Inferior parietal cortex (tissue), 1 donor: ENCODE measurements around the gene AUTS2.

Experiments
- DNase-seq: peaks from one replicate; pipeline ENCODE4 v3.0.0-alpha.2; 2016; ENCODE audit errors: extremely low spot score

The AUTS2 gene

DNA sequence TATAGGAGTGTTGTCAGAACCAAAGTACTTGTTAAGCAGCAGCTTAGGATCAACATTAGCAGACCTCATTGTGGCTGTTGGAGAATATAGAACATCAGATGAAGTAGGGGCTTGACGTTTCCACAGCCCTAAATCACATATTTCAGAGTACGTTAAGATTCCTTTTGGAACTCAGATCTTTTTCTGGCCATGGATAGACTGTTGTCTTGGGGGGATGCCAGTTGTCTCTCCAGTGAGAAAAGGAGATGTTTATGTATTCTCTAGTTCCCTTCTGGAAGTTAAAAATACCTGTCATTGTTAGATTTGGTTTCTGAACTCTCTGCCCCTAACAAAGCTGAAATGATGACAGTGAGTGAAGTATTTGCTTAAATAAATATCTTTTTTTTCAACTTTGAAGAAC is 191.3 kb downstream of the AUTS2 start:
- DNase-seq = no peak

DNA sequence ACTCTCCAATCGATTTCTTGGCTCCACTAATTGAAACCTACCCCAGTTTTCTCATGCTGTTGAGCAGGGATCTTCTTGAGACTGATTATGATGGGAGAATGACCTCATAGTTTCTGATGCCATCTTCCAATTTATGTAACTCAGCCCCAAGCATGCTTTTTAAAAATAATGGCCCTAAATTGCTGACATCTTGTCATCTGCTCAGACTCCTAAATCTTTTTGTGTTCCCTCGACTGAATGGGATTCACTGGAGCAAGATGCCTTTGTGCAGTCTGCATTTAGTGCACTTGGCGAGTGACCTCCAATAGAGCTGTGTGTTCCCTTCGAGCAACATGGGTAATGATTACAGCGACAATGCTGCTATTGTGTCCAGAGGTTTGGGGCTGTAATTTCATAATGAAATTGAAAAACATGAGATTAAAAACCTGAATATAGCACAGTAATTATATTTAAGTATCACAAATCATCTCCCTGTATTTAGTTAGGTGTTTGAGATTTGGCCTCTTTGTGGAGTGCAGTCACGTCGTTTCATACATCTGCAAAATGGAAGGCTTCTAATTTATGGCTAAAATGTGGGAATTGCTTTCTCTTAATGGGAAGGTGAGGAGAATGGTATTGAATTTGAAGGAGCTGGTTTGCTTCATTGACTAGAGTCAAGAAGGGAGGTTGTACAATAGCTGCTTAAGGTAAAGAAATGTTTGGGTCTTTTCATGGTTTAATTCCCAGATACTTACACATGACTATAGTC is 192.9 kb downstream of the AUTS2 start:
- DNase-seq = peak; percentile 46

DNA sequence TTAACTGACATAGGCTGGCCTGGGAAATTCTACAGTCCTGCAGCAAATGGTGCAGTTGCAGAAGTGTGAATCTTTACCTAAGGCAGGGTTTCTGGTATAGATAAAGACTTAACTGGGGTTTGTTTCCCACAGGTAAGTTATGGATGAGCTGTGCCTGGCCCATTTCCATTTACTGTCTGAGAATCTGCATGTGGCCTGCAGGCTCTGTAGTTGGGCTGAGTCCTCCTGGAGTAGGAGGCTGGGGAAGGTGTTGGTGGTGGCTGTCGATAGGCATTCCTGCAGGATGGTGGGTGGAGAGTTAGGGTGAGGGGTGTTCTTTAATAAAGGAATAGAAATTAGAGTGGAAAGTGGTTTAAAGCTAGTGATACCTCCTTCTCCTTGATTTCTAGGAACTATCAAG is 193.5 kb downstream of the AUTS2 start:
- no peak for DNase-seq

DNA sequence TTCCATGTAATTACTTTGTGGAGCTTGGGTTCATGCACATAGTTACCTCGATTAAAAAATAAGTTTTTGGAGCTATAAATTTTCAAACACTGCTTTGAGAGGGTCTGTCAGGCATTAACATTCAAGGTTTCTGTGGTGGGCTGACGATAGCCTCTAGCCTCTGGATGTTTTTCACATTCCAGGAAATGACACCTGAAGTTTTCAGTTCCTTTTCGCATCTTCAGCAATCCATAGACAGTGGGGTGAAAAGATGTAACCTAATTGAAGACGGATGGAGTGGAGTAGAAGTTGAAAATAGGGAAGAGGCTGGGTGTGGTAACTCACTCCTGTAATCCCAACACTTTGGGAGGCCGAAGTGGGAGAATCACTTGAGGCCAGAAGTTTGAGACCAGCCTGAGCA is 197.7 kb downstream of the AUTS2 start:
- DNase-seq = no peak

DNA sequence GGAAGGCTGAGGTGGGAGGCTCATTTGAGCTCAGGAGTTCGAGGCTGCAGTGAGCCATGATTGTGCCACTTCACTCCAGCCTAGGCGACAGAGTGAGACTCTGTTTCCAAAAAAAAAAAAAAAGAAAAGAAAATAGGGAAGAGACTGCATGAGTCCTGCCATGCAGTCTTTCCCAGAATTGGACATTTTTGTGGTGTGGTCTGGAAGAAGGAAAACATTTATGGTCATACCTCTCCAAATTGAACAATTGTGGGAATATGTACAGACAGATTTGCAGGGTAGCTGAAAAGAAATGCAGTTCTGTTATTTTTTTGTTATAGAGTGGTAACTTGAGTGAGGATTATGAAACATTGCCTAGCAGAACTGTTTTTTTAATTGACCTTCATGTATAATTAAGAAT is 198.1 kb downstream of the AUTS2 start:
- DNase-seq = no peak

DNA sequence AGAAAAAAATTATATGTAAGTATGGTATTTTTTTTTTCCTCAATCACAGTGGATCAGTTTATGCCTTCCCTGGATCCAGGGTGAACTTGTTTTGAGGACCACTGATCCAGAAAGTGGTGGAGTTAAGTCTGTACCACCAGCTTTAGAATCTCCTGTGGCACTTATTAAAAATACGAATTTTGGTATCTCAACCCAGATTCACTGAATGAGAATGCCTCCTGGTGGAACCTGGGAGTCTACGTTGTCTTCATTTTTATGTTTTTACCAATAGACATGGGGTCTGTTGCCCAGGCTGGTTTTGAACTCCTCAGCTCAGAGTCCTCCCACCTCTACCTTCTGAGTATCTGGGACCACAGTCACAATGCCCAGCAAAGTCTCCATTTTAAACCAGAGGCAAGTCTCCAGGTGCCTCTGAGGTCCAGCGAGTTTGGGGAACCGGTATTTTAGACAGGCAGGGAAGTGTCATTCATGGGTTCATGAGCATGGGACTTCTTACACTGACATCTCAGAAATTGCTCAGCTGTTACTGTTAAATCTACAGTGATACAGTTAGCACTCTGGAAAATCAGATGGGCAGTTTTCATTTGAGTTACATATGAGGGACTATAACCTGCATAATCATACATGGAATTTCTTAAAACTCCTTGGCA is 200.9 kb downstream of the AUTS2 start:
- DNase-seq = no peak

DNA sequence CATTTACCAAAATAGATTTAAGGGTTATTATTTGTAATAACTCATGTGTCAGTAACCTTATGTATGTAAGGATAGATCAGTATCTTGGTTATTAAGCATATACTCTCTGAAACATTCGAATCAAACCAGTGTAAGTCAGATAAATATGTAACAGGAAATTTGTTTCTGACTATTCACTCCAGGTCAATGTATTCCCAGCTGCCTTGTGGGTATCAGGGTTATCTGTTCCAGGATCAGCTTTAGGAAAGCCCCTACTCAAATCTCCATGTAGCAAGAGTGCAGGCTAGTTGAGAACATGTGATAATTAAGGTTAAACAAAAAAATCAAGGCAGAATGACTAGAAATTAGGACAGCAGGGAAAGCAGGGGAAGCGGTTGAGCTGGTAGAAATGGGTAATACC is 201.7 kb downstream of the AUTS2 start:
- DNase-seq = no peak

DNA sequence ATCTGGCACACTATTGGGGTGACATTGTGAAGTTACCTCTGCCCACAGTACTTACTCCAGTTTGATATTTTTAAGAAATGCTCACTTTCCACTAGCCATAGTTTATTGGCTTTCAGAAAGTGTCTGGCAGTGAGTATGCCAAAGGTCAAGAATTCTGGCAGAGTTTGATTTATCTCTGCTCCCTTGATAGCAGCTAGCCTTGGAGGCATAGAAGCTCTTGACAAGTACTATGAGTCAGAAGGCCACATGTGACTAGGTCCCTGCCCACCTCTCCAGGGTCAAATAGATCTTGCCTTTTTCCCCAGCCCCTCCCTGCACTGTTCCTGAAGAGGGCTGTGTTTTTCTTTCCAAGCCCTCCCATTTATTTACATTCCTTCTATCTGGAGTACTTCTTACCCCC is 202.2 kb downstream of the AUTS2 start:
- DNase-seq = no peak

DNA sequence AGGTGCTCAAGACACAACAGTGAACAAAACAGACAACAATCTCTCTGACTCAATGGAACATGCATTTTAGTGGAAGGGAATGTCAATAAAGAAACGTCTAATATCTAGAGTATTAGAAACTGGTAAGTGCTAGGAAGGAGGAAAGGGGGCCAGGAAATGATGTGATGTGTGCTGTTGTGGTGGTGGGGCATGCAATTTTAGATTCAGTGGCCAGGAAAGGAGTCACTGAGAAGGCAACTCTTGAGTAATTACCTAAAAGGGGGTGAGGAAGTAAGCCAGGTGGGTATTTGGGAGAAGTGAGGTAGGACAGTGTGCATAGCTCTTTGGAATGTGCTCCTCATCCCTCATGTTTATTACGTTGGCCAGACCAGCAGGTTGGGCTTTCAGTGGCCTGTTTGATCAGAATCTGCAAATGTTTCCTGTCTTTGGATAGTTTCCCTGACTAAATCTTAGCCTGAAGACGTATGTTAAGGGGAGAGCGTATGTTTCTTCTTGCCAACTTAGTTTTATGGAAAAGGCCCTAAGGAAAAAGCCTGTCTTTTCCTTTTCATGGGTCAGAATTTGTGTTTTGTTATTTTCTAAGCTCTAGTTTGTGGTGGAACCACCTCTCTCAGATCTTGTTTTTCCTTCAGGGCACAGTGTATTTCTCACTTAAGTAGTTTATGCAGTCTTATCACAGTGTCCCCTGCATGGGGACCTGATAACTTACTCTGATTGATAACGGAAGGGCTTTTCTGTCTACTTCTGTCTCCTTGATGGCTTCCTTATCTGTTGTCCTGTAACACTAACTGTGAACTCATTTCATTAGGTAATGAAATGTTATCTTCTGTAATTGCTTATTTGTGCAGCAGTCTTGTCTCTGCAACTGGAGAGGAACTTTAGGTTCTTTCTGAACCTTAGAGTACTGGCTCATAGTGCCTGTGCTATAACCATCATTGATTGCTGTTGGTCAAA is 203.7 kb downstream of the AUTS2 start:
- DNase-seq = no peak

DNA sequence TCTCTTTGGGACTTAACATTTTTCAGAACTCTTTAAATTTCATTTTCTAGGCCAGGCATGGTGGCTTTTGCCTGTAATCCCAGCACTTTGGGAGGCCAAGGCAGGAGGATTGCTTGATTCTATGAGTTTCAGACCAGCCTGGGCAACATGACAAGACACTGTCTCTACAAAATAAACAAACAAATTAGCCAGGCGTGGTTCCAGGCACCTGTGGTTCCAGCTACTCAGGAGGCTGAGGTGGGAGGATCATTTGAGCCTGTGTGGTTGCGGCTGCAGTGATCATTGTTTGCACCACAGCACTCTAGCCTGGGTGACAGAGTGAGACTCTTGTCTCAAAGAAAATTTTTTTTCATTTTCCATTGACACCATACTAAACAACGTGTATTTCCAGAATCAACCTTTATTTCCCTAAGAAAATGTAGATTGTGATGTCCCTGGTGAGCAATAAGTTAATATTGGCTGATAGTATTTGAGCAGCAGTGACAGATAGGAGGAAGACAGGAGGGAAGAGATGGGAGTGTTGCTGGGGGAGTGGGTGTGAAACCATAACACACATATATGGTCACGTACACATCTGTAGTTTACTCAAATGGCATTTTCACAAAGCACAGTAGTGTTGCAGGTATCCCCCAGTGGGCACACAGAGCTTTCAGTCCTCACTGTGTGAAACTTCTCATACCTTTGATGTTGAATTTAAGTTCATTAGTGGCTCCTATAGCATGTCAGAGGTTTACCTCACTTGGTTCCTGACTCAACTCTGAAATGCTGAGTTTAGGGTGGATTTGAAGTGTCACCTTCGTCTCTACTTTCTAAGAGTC is 205.6 kb downstream of the AUTS2 start:
- DNase-seq = no peak

DNA sequence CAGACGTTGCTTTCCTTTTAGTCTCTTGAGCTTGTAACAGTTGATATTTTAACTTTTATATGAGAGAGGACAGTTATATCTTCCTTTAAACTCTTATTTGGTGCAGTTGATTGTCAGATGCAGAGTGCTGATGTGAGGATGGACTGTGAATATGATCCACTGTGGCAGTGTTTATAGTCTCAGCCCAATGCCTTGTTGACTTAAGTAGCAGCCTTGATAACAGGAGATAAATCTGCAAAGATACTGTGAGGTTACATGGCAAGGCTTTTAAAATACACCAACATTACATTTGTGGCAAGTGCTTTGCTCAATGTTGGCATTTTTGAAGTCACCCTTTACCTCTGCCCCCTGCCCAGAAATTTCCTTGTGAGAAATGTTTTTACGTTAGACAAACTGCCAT is 206.7 kb downstream of the AUTS2 start:
- no peak for DNase-seq

DNA sequence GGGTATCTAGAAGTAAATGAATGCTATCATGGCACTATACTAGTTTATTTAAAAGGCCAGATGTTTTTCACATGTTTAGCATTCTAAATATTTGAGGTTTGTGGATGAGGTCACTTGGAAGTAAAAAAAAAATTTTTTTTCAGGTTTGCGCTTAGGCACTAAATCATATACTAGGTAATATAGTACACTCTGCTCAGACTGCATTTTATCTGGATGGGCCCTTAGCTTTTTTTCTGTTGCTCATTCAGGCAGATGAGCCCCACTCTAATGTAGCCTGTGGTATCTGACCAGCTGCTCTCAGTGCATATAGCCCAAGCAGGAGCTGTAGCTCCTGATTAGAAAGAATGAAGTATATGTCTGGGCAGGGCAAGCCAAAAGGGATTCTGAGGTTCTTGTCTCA is 210.1 kb downstream of the AUTS2 start:
- no peak for DNase-seq

DNA sequence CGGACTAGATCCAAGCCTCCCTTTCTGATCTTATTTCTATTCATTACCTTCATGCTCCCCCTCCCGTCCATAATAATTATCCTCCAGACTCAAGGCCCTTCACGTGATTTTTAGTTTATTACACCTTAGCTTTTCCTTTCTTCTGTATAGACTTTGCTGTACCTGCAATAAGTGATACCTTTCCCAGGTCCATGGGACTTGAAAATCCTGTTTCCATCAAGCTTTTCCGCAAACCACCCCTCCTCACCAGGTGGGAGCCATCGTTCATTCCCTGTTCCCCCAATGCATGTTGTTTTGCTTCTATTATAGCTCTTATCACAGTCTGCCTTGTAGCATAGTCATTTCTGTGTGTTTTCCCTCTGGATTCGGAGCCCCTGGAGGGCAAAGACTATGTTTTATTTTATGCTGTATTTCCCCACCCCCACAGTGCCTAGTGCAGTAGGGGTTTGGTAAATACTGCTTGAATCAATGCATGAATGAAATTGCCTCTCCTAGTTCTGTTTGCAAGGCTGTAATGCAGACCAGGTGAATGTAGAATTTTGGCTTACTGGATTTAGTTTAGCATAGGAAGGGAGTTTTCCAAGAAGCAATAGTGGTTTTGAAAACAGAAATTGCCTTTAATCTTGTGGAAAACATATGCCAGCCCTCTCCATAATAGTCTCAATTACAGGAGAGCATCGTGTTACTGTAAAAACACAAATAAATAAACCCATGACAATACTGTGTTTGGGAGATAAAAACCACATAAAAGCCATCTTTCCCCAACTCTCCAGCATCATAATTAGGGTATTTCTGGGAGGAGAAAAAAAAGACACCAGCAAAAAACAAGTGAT is 213.4 kb downstream of the AUTS2 start:
- DNase-seq = no peak

DNA sequence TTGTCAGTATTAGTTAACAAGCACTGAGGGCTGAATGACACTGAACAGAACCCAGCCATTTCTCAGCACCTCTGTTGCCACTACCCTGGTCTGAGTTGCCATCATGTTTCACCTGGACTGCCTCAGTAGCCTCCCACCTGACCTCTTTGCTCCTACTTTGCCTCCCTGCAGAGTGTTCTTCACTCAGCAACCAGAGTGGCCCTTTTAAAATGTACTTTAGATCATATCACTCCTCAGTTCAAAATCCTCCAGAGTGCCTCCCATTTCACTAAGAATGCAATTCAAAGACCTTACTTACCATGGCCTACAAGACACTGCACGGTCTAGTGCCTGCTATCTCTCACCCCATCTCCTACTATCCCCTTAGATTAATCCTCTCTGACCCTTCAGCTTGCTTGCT is 214.5 kb downstream of the AUTS2 start:
- DNase-seq = no peak

DNA sequence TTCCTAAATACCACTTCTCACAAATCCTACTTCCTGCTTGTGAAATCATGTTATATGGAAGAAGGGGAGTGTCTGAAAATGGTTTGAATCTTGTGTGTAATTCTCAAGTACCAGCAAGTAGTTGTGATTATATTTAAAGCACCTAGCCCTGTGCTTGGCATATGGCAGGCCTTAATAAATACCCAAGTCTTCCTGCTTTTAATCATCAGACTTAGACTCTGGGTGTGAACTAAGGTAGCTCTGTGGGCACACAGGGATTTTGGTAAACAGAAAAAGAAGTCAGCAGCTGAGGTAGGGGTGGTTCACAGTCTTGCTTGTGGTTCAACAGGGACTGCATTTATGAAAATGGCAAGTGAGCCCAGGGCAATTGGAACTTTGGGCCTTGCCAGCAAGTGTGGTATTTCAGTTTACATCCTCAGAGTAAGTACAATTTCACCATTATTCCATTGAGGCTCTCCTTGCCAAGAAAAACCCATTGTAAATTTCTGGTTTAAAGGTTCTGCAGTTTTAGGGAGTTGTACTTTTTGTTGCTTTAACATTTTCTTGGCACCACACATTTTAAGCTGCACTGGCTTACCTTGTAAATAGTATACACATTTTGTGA is 215.5 kb downstream of the AUTS2 start:
- no peak for DNase-seq

DNA sequence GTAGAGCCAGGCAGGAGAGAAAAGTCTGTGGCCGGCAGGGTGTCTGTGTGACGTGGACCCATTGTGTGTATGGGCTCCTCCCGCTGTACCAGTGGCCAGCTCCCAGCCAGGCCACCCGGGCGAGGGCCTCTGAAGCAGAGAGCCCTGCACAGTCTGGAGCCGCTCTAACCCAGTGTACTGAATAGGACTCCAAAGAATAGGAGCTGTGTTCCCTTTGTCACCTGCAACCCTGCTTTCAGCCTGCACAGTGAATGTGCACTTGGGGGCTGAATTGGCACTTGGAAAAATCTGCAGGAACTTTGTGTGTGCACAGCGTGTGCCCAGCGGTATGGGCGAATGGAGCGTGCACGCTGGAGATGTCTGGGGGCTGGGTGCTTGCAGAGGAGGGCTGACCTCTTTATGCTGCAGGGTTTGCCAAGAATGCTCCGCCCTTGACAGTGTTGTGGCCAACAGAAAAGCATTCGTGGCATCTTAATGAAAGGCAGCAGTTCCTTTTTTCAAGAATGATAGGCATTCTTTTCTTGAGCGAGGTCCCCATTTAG is 216.2 kb downstream of the AUTS2 start:
- DNase-seq = peak; percentile 57

DNA sequence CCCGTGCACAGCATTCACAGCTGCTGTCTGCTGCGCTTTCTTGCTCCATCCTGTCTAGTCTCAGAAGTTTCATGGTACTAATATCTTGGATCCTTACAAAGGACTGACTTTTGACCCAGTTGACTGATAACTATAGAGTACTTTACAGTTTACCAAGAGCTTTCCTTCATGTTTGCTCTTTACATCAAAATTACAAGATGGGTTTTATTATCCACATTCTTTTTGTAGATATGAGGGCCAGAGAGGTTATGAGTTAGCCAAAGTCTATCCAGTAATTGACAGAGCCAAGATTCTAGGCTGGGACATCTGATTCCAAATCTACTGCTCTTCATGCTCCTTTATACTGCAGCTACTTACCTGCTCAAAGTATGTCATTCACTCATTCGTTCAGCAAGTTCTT is 218.2 kb downstream of the AUTS2 start:
- no peak for DNase-seq

DNA sequence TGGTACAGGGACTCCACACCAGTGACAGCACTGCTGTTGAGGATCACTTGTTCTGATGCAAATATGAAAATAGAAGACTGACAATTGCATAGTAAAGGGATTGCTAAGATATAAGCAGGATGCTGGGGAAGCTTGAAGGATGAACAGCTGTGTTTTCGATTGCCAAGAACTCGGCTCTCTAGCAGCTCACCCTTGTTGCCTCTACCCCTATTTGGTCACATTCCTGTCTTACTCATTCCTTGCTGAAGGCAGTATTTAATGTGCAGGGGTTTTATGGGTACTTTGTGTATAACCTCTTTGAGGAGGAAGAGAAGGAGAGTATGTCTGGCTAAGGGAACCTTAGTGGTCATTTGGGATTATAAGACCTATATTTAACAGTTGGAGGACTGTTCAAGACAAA is 218.8 kb downstream of the AUTS2 start:
- DNase-seq = no peak

DNA sequence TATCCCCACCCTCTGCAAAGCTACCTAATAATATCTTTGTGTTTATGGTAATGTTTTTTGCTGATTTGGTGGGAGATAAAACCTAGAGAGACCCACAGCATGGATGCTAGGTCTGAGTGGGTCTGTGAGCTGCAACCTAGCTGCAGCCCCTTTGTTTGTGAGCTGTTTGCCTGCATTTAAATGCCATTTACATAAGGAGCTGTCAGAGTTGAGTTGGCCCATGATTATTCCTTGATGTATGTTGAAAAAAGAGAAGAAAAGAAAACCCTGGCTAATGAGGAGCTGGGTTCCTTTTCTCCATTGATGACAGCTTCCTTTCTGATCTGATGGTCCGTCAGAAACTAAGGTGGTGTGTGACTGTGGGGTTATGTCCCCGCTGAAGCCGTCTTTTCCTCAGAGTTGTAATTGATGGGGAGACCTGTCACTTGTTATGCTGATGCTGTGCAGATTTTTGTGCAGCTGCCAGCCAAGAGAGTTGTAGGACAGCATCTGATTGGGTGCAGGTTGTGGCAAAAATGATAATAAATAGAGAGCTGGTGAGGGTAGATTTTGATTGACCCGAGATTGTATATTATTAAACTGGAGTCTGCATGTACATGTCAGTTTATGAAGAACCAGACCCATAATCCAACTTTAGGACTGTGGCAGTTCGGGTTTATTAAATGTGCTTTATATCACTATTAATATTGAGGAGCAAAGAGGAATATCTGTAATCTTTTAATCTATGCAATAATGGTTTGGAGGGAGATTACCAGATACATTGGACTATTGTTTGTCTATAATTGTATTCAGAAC is 219.8 kb downstream of the AUTS2 start:
- no peak for DNase-seq
